Measurements from ENCODE around the gene CDH20.

The CDH20 gene

GRCh38 chr18:61581578-61582201 is 248.5 kb downstream of the CDH20 start:
- peak; percentile 69 for DNase-seq

GRCh38 chr18:61582202-61582710 is 249.0 kb downstream of the CDH20 start:
- DNase-seq, result no peak

GRCh38 chr18:61583548-61583947 is 250.3 kb downstream of the CDH20 start:
- DNase-seq, result no peak

GRCh38 chr18:61587865-61588264 is 254.6 kb downstream of the CDH20 start:
- DNase-seq, result no peak

- DNase-seq, result no peak
These were observed 256.0 kb downstream of the CDH20 start for GRCh38 chr18:61589053-61589723.

- no peak for DNase-seq
These were observed 256.5 kb downstream of the CDH20 start for GRCh38 chr18:61589724-61590065.

- DNase-seq, result no peak
These were observed 258.0 kb downstream of the CDH20 start for GRCh38 chr18:61591253-61591652.

- DNase-seq, result no peak
These were observed 262.5 kb downstream of the CDH20 start for GRCh38 chr18:61595615-61596251.

GRCh38 chr18:61596296-61596695 is 263.1 kb downstream of the CDH20 start:
- DNase-seq, result no peak

- DNase-seq, result no peak
These were observed 264.1 kb downstream of the CDH20 start for GRCh38 chr18:61597316-61597715.

- no peak for DNase-seq
These were observed 267.2 kb downstream of the CDH20 start for GRCh38 chr18:61600422-61600821.

- no peak for DNase-seq
These were observed 269.6 kb downstream of the CDH20 start for GRCh38 chr18:61602836-61603235.
